GM19351 (cell line): ENCODE results near the gene C12orf57.

Source experiments
- ATAC-seq: cut with Tn5 transposase; IDR thresholded peaks from one replicate; pipeline ENCODE4 v1.9.1; 2021; ENCODE audit warnings: mild to moderate bottlenecking, moderate library complexity; ENCODE audit not compliant: unreplicated experiment

The C12orf57 gene

GRCh38 chr12:6917491-6918231 lies 26.2 kb upstream of the C12orf57 start:
- ATAC-seq, result no peak

GRCh38 chr12:6919588-6919987 lies 24.2 kb upstream of the C12orf57 start:
- no peak for ATAC-seq

GRCh38 chr12:6921539-6921938 lies 22.3 kb upstream of the C12orf57 start:
- ATAC-seq, result no peak

- ATAC-seq, result no peak
Measured at GRCh38 chr12:6921996-6922946, 21.6 kb upstream of the C12orf57 start.

- no peak for ATAC-seq
Measured at GRCh38 chr12:6923003-6923732, 20.7 kb upstream of the C12orf57 start.

- ATAC-seq, result no peak
Measured at GRCh38 chr12:6923851-6924250, 20.0 kb upstream of the C12orf57 start.

GRCh38 chr12:6925239-6925539 lies 18.6 kb upstream of the C12orf57 start:
- no peak for ATAC-seq

GRCh38 chr12:6925540-6926279 lies 18.1 kb upstream of the C12orf57 start:
- ATAC-seq, result no peak

GRCh38 chr12:6927379-6928021 lies 16.3 kb upstream of the C12orf57 start, which contains the start of gene ATN1:
ATN1 (plus strand) TSS chr12:6927959; CDS start chr12:6934002, 6,043 bp downstream.
- no peak for ATAC-seq

- ATAC-seq, result no peak
Measured at GRCh38 chr12:6928022-6928702, 15.7 kb upstream of the C12orf57 start.

GRCh38 chr12:6928703-6929407 lies 15.0 kb upstream of the C12orf57 start:
- no peak for ATAC-seq

GRCh38 chr12:6929466-6930452 lies 14.1 kb upstream of the C12orf57 start:
- no peak for ATAC-seq

- ATAC-seq, result no peak
Measured at GRCh38 chr12:6932766-6933165, 11.1 kb upstream of the C12orf57 start.

- no peak for ATAC-seq
Measured at GRCh38 chr12:6934110-6934509, 9.7 kb upstream of the C12orf57 start.

- no peak for ATAC-seq
Measured at GRCh38 chr12:6935371-6936193, 8.2 kb upstream of the C12orf57 start.

GRCh38 chr12:6936194-6936635 lies 7.6 kb upstream of the C12orf57 start:
- ATAC-seq, result no peak
